Mesenteric fat pad (tissue), 1 donor: ENCODE results near the gene CNDP1. TPM values are rescaled to one million over a fixed set of nuclear protein-coding genes. Genes with fewer than 3 reads are reported as not detected.

Source experiments
- DNase-seq: peaks from one replicate; pipeline ENCODE4 v3.0.0-alpha.2; 2020; ENCODE audit warnings: low spot score
- total RNA-seq: library from RNA; stranded (reverse); fragmentation: NEBNext Ultra II Directional; extraction: Animal tissue kit (Norgen Biotek cat#: 25700); gene quantifications from one replicate; pipeline ENCODE4 v1.2.1, GENCODE V29; 2021
- donor health status: DM: yes; HTN: yes; CAD: no.

Gene CNDP1
- total RNA-seq, 1 donor from 2014 or later = not detected

GRCh38 chr18:74506448-74507084 is 27.7 kb upstream of the CNDP1 start:
- no peak for DNase-seq

- DNase-seq = no peak
Observed at GRCh38 chr18:74507097-74507881, 27.0 kb upstream of the CNDP1 start.

GRCh38 chr18:74507927-74508326 is 26.4 kb upstream of the CNDP1 start:
- DNase-seq = no peak

- DNase-seq = no peak
Observed at GRCh38 chr18:74508366-74508765, 25.9 kb upstream of the CNDP1 start.

GRCh38 chr18:74508821-74509225 is 25.5 kb upstream of the CNDP1 start:
- DNase-seq = no peak

- DNase-seq = no peak
Observed at GRCh38 chr18:74509856-74510769, 24.2 kb upstream of the CNDP1 start.

GRCh38 chr18:74510770-74511095 is 23.6 kb upstream of the CNDP1 start:
- DNase-seq = no peak

- DNase-seq = no peak
Observed at GRCh38 chr18:74511823-74512222, 22.5 kb upstream of the CNDP1 start.

GRCh38 chr18:74512321-74513053 is 21.8 kb upstream of the CNDP1 start:
- DNase-seq = peak; percentile 73

GRCh38 chr18:74513149-74513882 is 21.0 kb upstream of the CNDP1 start:
- peak; percentile 62 for DNase-seq

- no peak for DNase-seq
Observed at GRCh38 chr18:74513883-74514205, 20.5 kb upstream of the CNDP1 start.

GRCh38 chr18:74514860-74515495 is 19.3 kb upstream of the CNDP1 start:
- DNase-seq = peak; percentile 83

- peak; percentile 78 for DNase-seq
Observed at GRCh38 chr18:74515620-74516231, 18.6 kb upstream of the CNDP1 start.

GRCh38 chr18:74516271-74517235 is 17.7 kb upstream of the CNDP1 start:
- peak; percentile 81 for DNase-seq

GRCh38 chr18:74517236-74517630 is 17.1 kb upstream of the CNDP1 start:
- DNase-seq = peak; percentile 68

GRCh38 chr18:74518456-74519295 is 15.6 kb upstream of the CNDP1 start:
- DNase-seq = peak; percentile 71

GRCh38 chr18:74519320-74520095 is 14.8 kb upstream of the CNDP1 start:
- peak; percentile 72 for DNase-seq
